GM21515 (cell line): ENCODE results near the gene NAP1L4.

ENCODE experiments used
- ATAC-seq: cut with Tn5 transposase; IDR thresholded peaks from one replicate; pipeline ENCODE4 v1.9.1; 2021; ENCODE audit not compliant: unreplicated experiment

The NAP1L4 gene

GRCh38 chr11:2926611-2927051 lies 65.5 kb downstream of the NAP1L4 start:
- ATAC-seq, result no peak

- ATAC-seq, result no peak
These were observed 67.1 kb downstream of the NAP1L4 start for GRCh38 chr11:2924821-2925675.

- no peak for ATAC-seq
These were observed 67.7 kb downstream of the NAP1L4 start for GRCh38 chr11:2924381-2924780.

GRCh38 chr11:2923446-2924375 lies 68.4 kb downstream of the NAP1L4 start:
- ATAC-seq, result no peak

- no peak for ATAC-seq
These were observed 69.5 kb downstream of the NAP1L4 start for GRCh38 chr11:2922655-2923054.

- ATAC-seq, result no peak
These were observed 70.2 kb downstream of the NAP1L4 start for GRCh38 chr11:2921742-2922493.

GRCh38 chr11:2921261-2921660 lies 70.9 kb downstream of the NAP1L4 start:
- ATAC-seq, result no peak

- ATAC-seq, result no peak
These were observed 71.8 kb downstream of the NAP1L4 start for GRCh38 chr11:2920343-2920742.

GRCh38 chr11:2919837-2920236 lies 72.3 kb downstream of the NAP1L4 start:
- ATAC-seq, result no peak

- no peak for ATAC-seq
These were observed 72.9 kb downstream of the NAP1L4 start for GRCh38 chr11:2919188-2919587.

GRCh38 chr11:2917842-2918490 lies 74.2 kb downstream of the NAP1L4 start:
- ATAC-seq, result no peak

GRCh38 chr11:2916892-2917645 lies 75.1 kb downstream of the NAP1L4 start:
- no peak for ATAC-seq

- no peak for ATAC-seq
These were observed 75.8 kb downstream of the NAP1L4 start for GRCh38 chr11:2916114-2916891.

- no peak for ATAC-seq
These were observed 76.7 kb downstream of the NAP1L4 start for GRCh38 chr11:2915473-2915872.

GRCh38 chr11:2914455-2915195 lies 77.5 kb downstream of the NAP1L4 start:
- ATAC-seq, result no peak

- no peak for ATAC-seq
These were observed 78.4 kb downstream of the NAP1L4 start for GRCh38 chr11:2913776-2914175.

- ATAC-seq, result no peak
These were observed 79.1 kb downstream of the NAP1L4 start for GRCh38 chr11:2913019-2913431.

- no peak for ATAC-seq
These were observed 79.6 kb downstream of the NAP1L4 start for GRCh38 chr11:2912498-2912897.
